ENCODE measurements around the gene BCAR1.

The BCAR1 gene

GRCh38 chr16:75237398-75238131 lies 13.9 kb downstream of the BCAR1 start:
- Mint-ChIP-seq H3K4me1 (ENCODE audit: low read depth in 2 of 2) (peaks cover 0 to 9% of the 10 kb centered on the region in 2 donors), H3K27ac (no peak overlapping the region), H3K9me3 (no peaks in the 10 kb centered on the region), H3K4me3 (no peak overlapping the region), H3K27me3 (no peaks in the 10 kb centered on the region), H3K36me3 (ENCODE audit: insufficient read depth) (no peaks in the 10 kb centered on the region)
- ATAC-seq (replicated peaks) (no peak), DNase-seq (no peak)

- DNase-seq (no peak), ATAC-seq (replicated peaks) (no peak)
- Mint-ChIP-seq H3K27ac (no peak overlapping the region), H3K9me3 (no peaks in the 10 kb centered on the region), H3K4me3 (no peak overlapping the region), H3K27me3 (no peaks in the 10 kb centered on the region), H3K4me1 (ENCODE audit: low read depth in 2 of 2) (peaks cover 0 to 9% of the 10 kb centered on the region in 2 donors), H3K36me3 (ENCODE audit: insufficient read depth) (no peaks in the 10 kb centered on the region)
These were observed 14.6 kb downstream of the BCAR1 start for GRCh38 chr16:75236736-75237397.

GRCh38 chr16:75236232-75236631 lies 15.2 kb downstream of the BCAR1 start:
- Mint-ChIP-seq H3K9me3 (no peaks in the 10 kb centered on the region), H3K27me3 (no peaks in the 10 kb centered on the region), H3K36me3 (ENCODE audit: insufficient read depth) (no peaks in the 10 kb centered on the region), H3K27ac (no peak overlapping the region), H3K4me1 (ENCODE audit: low read depth in 2 of 2) (peaks cover 0 to 9% of the 10 kb centered on the region in 2 donors), H3K4me3 (no peak overlapping the region)
- DNase-seq (no peak), ATAC-seq (replicated peaks) (peak; percentile 63)

- Mint-ChIP-seq H3K27ac (no peak overlapping the region), H3K27me3 (no peaks in the 10 kb centered on the region), H3K4me1 (ENCODE audit: low read depth in 2 of 2) (peaks cover 0 to 9% of the 10 kb centered on the region in 2 donors), H3K9me3 (no peaks in the 10 kb centered on the region), H3K4me3 (no peak overlapping the region), H3K36me3 (ENCODE audit: insufficient read depth) (no peaks in the 10 kb centered on the region)
- DNase-seq (no peak), ATAC-seq (replicated peaks) (no peak)
These were observed 15.7 kb downstream of the BCAR1 start for GRCh38 chr16:75235721-75236193.

- no peak for DNase-seq
- H3K27me3 Mint-ChIP-seq, result no peaks in the 10 kb centered on the region
- H3K27ac Mint-ChIP-seq, result no peak overlapping the region
- peaks cover 0 to 9% of the 10 kb centered on the region in 2 donors for H3K4me1 Mint-ChIP-seq (ENCODE audit: low read depth in 2 of 2)
- H3K36me3 Mint-ChIP-seq (ENCODE audit: insufficient read depth), result no peaks in the 10 kb centered on the region
- no peak for ATAC-seq (replicated peaks)
- no peaks in the 10 kb centered on the region for H3K9me3 Mint-ChIP-seq
- H3K4me3 Mint-ChIP-seq, result no peak overlapping the region
These were observed 16.3 kb downstream of the BCAR1 start for GRCh38 chr16:75234856-75235696.

- Mint-ChIP-seq H3K27me3 (no peaks in the 10 kb centered on the region), H3K4me1 (ENCODE audit: low read depth in 2 of 2) (peaks cover 0 to 9% of the 10 kb centered on the region in 2 donors)
- ATAC-seq (replicated peaks), result no peak
These were observed 17.8 kb downstream of the BCAR1 start for GRCh38 chr16:75233611-75233938.

GRCh38 chr16:75231570-75231969 lies 19.9 kb downstream of the BCAR1 start:
- peaks cover 0 to 9% of the 10 kb centered on the region in 2 donors for H3K4me1 Mint-ChIP-seq (ENCODE audit: low read depth in 2 of 2)
- H3K36me3 Mint-ChIP-seq (ENCODE audit: insufficient read depth), result no peaks in the 10 kb centered on the region
- H3K27me3 Mint-ChIP-seq, result peaks cover 9 to 17% of the 10 kb centered on the region in 2 donors
- H3K27ac Mint-ChIP-seq, result peak overlapping the region in 1 of 2 donors; percentile 1
- DNase-seq (no peak), ATAC-seq (replicated peaks) (no peak)
- H3K9me3 Mint-ChIP-seq, result no peaks in the 10 kb centered on the region
- H3K4me3 Mint-ChIP-seq, result no peak overlapping the region

More at GRCh38 chr16:75233611-75233938, 17.8 kb downstream of the BCAR1 start:
- Mint-ChIP-seq H3K27ac (no peak overlapping the region), H3K9me3 (no peaks in the 10 kb centered on the region), H3K4me3 (peak overlapping the region in 1 of 2 donors; percentile 29), H3K36me3 (ENCODE audit: insufficient read depth) (no peaks in the 10 kb centered on the region)
- DNase-seq, result no peak

- peaks cover 9 to 27% of the 10 kb centered on the region in 2 donors for H3K27me3 Mint-ChIP-seq
These were observed 20.8 kb downstream of the BCAR1 start for GRCh38 chr16:75230471-75231110.

GRCh38 chr16:75229172-75230031 lies 22.0 kb downstream of the BCAR1 start:
- no peak for DNase-seq
- Mint-ChIP-seq H3K36me3 (ENCODE audit: insufficient read depth) (no peaks in the 10 kb centered on the region), H3K4me3 (no peak overlapping the region), H3K9me3 (no peaks in the 10 kb centered on the region), H3K27me3 (peaks cover 15 to 31% of the 10 kb centered on the region in 2 donors), H3K27ac (no peak overlapping the region), H3K4me1 (ENCODE audit: low read depth in 2 of 2) (peaks cover 0 to 5% of the 10 kb centered on the region in 2 donors)
- ATAC-seq (replicated peaks), result no peak

More at GRCh38 chr16:75230471-75231110, 20.8 kb downstream of the BCAR1 start:
- H3K36me3 Mint-ChIP-seq (ENCODE audit: insufficient read depth), result no peaks in the 10 kb centered on the region
- no peak overlapping the region for H3K27ac Mint-ChIP-seq
- ATAC-seq (replicated peaks), result no peak
- DNase-seq, result no peak
- no peak overlapping the region for H3K4me3 Mint-ChIP-seq
- H3K4me1 Mint-ChIP-seq (ENCODE audit: low read depth in 2 of 2), result peaks cover 0 to 6% of the 10 kb centered on the region in 2 donors
- no peaks in the 10 kb centered on the region for H3K9me3 Mint-ChIP-seq

- no peaks in the 10 kb centered on the region for H3K4me1 Mint-ChIP-seq (ENCODE audit: low read depth in 2 of 2)
- no peaks in the 10 kb centered on the region for H3K9me3 Mint-ChIP-seq
These were observed 23.1 kb downstream of the BCAR1 start for GRCh38 chr16:75228143-75228976.

GRCh38 chr16:75227361-75228142 lies 23.9 kb downstream of the BCAR1 start:
- ATAC-seq (replicated peaks), result no peak
- peaks cover 15 to 34% of the 10 kb centered on the region in 2 donors for H3K27me3 Mint-ChIP-seq
- no peak overlapping the region for H3K4me3 Mint-ChIP-seq
- no peaks in the 10 kb centered on the region for H3K4me1 Mint-ChIP-seq (ENCODE audit: low read depth in 2 of 2)
- H3K36me3 Mint-ChIP-seq (ENCODE audit: insufficient read depth), result no peaks in the 10 kb centered on the region
- H3K9me3 Mint-ChIP-seq, result no peaks in the 10 kb centered on the region
- H3K27ac Mint-ChIP-seq, result peak overlapping the region in 1 of 2 donors; percentile 7
- DNase-seq, result no peak

More at GRCh38 chr16:75228143-75228976, 23.1 kb downstream of the BCAR1 start:
- Mint-ChIP-seq H3K27me3 (peaks cover 15 to 34% of the 10 kb centered on the region in 2 donors), H3K36me3 (ENCODE audit: insufficient read depth) (no peaks in the 10 kb centered on the region), H3K4me3 (no peak overlapping the region), H3K27ac (no peak overlapping the region)
- DNase-seq, result no peak
- ATAC-seq (replicated peaks), result no peak
